ENCODE measurements around the gene PRKAG3. TPM values are rescaled to one million over a fixed set of nuclear protein-coding genes. Genes with fewer than 3 reads are reported as not detected.

Gene PRKAG3
- total RNA-seq, 1 experiment from 2014 or later, result not detected

GRCh38 chr2:218821605-218822211 lies 9.9 kb downstream of the PRKAG3 start:
- TF ChIP-seq GTF2I (CRISPR knock-in tag; conservative IDR thresholded peaks at IDR 0.05) (no peak), ERG (CRISPR knock-in tag; IDR thresholded peaks at IDR 0.05) (no peak), ATF1 (CRISPR knock-in tag; IDR thresholded peaks at IDR 0.05) (no peak), ZNF219 (CRISPR knock-in tag; IDR thresholded peaks at IDR 0.05; ENCODE audit: borderline replicate concordance) (no peak), ZBTB21 (CRISPR knock-in tag; IDR thresholded peaks at IDR 0.05; ENCODE audit: borderline replicate concordance) (no peak), ZMAT4 (CRISPR knock-in tag; IDR thresholded peaks at IDR 0.05) (no peak), ESRRA (CRISPR knock-in tag; IDR thresholded peaks at IDR 0.05; ENCODE audit: borderline replicate concordance) (no peak), ATF2 (CRISPR knock-in tag; IDR thresholded peaks at IDR 0.05; ENCODE audit: borderline replicate concordance, low read depth) (no peak), E2F5 (CRISPR knock-in tag; IDR thresholded peaks at IDR 0.05) (no peak), OVOL2 (CRISPR knock-in tag; IDR thresholded peaks at IDR 0.05; ENCODE audit: borderline replicate concordance) (no peak), HMGXB4 (CRISPR knock-in tag; IDR thresholded peaks at IDR 0.05) (no peak)
- no peaks in the 10 kb centered on the region for H3K27me3 Mint-ChIP-seq (ENCODE audit: low read depth)
- ChIA-PET CTCF (interaction anchor here (0.8 to 1.1 kb wide), 3 partner anchors 26 to 208 kb away, joined by 3 read pairs; no protein-coding TSS in a partner anchor), POLR2A (no interaction called here)
- no peaks in the 10 kb centered on the region for H3K36me3 Mint-ChIP-seq
- ATAC-seq (no peak), DNase-seq (ENCODE audit: low spot score) (no peak)
- peaks cover 3% of the 10 kb centered on the region; the same call in 1 of the 2 replicates for H3K4me1 Mint-ChIP-seq
- H3K9me3 Mint-ChIP-seq, result no peaks in the 10 kb centered on the region
- no peak overlapping the region for H3K4me3 Mint-ChIP-seq
- no peak overlapping the region for H3K27ac Mint-ChIP-seq

- H3K4me1 Mint-ChIP-seq, result peaks cover 3% of the 10 kb centered on the region; the same call in 1 of the 2 replicates
- H3K9me3 Mint-ChIP-seq, result no peaks in the 10 kb centered on the region
- CTCF ChIA-PET, result interaction anchor here (0.8 to 1.1 kb wide), 2 partner anchors 27 to 209 kb away, joined by 3 read pairs; no protein-coding TSS in a partner anchor
- no peak overlapping the region for H3K27ac Mint-ChIP-seq
- no peak for ATAC-seq
- no peak for DNase-seq (ENCODE audit: low spot score)
- POLR2A ChIA-PET, result no interaction called here
- no peaks in the 10 kb centered on the region for H3K36me3 Mint-ChIP-seq
- no peaks in the 10 kb centered on the region for H3K27me3 Mint-ChIP-seq (ENCODE audit: low read depth)
- H3K4me3 Mint-ChIP-seq, result no peak overlapping the region
- TF ChIP-seq PRDM15 (CRISPR knock-in tag; IDR thresholded peaks at IDR 0.05) (no peak), ARID4B (CRISPR knock-in tag; IDR thresholded peaks at IDR 0.05; ENCODE audit: borderline replicate concordance) (no peak), ESRRA (CRISPR knock-in tag; IDR thresholded peaks at IDR 0.05; ENCODE audit: borderline replicate concordance) (no peak), GABPB1 (CRISPR knock-in tag; IDR thresholded peaks at IDR 0.05) (no peak), ZNF317 (CRISPR knock-in tag; IDR thresholded peaks at IDR 0.05; ENCODE audit: borderline replicate concordance, low read depth) (no peak), GTF2I (CRISPR knock-in tag; conservative IDR thresholded peaks at IDR 0.05) (no peak), ZBTB43 (CRISPR knock-in tag; IDR thresholded peaks at IDR 0.05) (no peak)
Observed at GRCh38 chr2:218820746-218821369, 10.7 kb downstream of the PRKAG3 start.

All from WTC11 (cell line).